ENCODE measurements around the gene ZNF488. TPM values are rescaled to one million over a fixed set of nuclear protein-coding genes. Genes with fewer than 3 reads are reported as not detected.

The ZNF488 gene
- total and polyA plus RNA-seq, 8 donors = 0.43 to 15.1 (median 0.62) TPM; not detected in 2

GRCh38 chr10:47318706-47319105, 65.4 kb downstream of the ZNF488 start:
- Histone ChIP-seq H3K27ac (no peak overlapping the region), H3K4me1 (no peaks in the 10 kb centered on the region), H3K9me3 (no peaks in the 10 kb centered on the region), H3K36me3 (no peaks in the 10 kb centered on the region), H3K4me3 (no peak overlapping the region), H3K27me3 (peaks cover 0 to 30% (median 11%) of the 10 kb centered on the region in 3 donors)
- TF ChIP-seq POLR2AphosphoS5 (IDR thresholded peaks at IDR 0.05) (no peak), EP300 (IDR thresholded peaks at IDR 0.05) (no peak), POLR2A (IDR thresholded peaks at IDR 0.05) (no peak)
- TF ChIP-seq, protein P1, sequence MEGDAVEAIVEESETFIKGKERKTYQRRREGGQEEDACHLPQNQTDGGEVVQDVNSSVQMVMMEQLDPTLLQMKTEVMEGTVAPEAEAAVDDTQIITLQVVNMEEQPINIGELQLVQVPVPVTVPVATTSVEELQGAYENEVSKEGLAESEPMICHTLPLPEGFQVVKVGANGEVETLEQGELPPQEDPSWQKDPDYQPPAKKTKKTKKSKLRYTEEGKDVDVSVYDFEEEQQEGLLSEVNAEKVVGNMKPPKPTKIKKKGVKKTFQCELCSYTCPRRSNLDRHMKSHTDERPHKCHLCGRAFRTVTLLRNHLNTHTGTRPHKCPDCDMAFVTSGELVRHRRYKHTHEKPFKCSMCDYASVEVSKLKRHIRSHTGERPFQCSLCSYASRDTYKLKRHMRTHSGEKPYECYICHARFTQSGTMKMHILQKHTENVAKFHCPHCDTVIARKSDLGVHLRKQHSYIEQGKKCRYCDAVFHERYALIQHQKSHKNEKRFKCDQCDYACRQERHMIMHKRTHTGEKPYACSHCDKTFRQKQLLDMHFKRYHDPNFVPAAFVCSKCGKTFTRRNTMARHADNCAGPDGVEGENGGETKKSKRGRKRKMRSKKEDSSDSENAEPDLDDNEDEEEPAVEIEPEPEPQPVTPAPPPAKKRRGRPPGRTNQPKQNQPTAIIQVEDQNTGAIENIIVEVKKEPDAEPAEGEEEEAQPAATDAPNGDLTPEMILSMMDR (IDR thresholded peaks at IDR 0.05) = no peak
- WGBS, 5 donors = 47 to 81% (median 80%) methylated on average over 9 of the region's 9 CpGs
- DNase-seq = no peak
- intact Hi-C loops (cut with DNase I; ENCODE audit: low total_unique reads) = loop anchor here (5.0 kb wide), 1 partner anchor 291 kb away; no protein-coding TSS in a partner anchor

GRCh38 chr10:47317251-47317650, 66.8 kb downstream of the ZNF488 start:
- Histone ChIP-seq H3K4me1 (no peaks in the 10 kb centered on the region), H3K4me3 (no peak overlapping the region), H3K27me3 (peaks cover 0 to 21% (median 7%) of the 10 kb centered on the region in 3 donors), H3K9me3 (no peaks in the 10 kb centered on the region), H3K27ac (no peak overlapping the region), H3K36me3 (no peaks in the 10 kb centered on the region)
- intact Hi-C loops (cut with DNase I; ENCODE audit: low total_unique reads) = loop anchor here (5.0 kb wide), 1 partner anchor 290 kb away; no protein-coding TSS in a partner anchor
- TF ChIP-seq EP300 (IDR thresholded peaks at IDR 0.05) (no peak), POLR2AphosphoS5 (IDR thresholded peaks at IDR 0.05) (no peak), POLR2A (IDR thresholded peaks at IDR 0.05) (no peak)
- TF ChIP-seq, protein P1 (IDR thresholded peaks at IDR 0.05) = no peak
- DNase-seq = no peak
- WGBS, 5 donors = 70 to 89% (median 79%) methylated on average over 4 of the region's 4 CpGs

GRCh38 chr10:47316131-47316530, 68.0 kb downstream of the ZNF488 start:
- peaks cover 0 to 16% (median 4%) of the 10 kb centered on the region in 3 donors for H3K27me3 ChIP-seq
- intact Hi-C loops (cut with DNase I; ENCODE audit: low total_unique reads) = loop anchor here (5.0 kb wide), 1 partner anchor 289 kb away; no protein-coding TSS in a partner anchor
- H3K27ac ChIP-seq = no peak overlapping the region
- DNase-seq = no peak
- no peaks in the 10 kb centered on the region for H3K36me3 ChIP-seq
- peaks cover 4 to 10% (median 10%) of the 10 kb centered on the region in 4 donors for H3K4me1 ChIP-seq
- TF ChIP-seq POLR2AphosphoS5 (IDR thresholded peaks at IDR 0.05) (no peak), EP300 (IDR thresholded peaks at IDR 0.05) (no peak), POLR2A (IDR thresholded peaks at IDR 0.05) (no peak)
- TF ChIP-seq, protein P1 (IDR thresholded peaks at IDR 0.05) = no peak
- H3K9me3 ChIP-seq = no peaks in the 10 kb centered on the region
- 75 to 90% (median 79%) methylated on average over 5 of the region's 5 CpGs for WGBS, 5 donors
- no peak overlapping the region for H3K4me3 ChIP-seq

Other genes starting within 250 kb of the ZNF488 start
- 1 to 10 TPM in 1 of 5 donors, not detected in 4; 2.6 TPM for gene GDF10, start 84.1 kb downstream of the ZNF488 start, total RNA-seq
- gene GDF10, start 84.1 kb downstream of the ZNF488 start, polyA plus RNA-seq = under 1 TPM in 2 of 3 donors, not detected in 1; 0.31 to 0.90 TPM
- gene GDF2, start 61.8 kb downstream of the ZNF488 start, total RNA-seq = not detected
- not detected for gene GDF2, start 61.8 kb downstream of the ZNF488 start, polyA plus RNA-seq
- gene RBP3, start 35.9 kb downstream of the ZNF488 start, total RNA-seq = not detected
- gene RBP3, start 35.9 kb downstream of the ZNF488 start, polyA plus RNA-seq = not detected
- gene ANXA8, start 99.8 kb upstream of the ZNF488 start, total RNA-seq = 1 to 10 TPM in 1 of 5 donors, not detected in 4; 4.8 TPM
- 10 to 100 TPM in 1 of 3 donors, under 1 TPM in 2; 0.37 to 77.4 (median 0.61) TPM for gene ANXA8, start 99.8 kb upstream of the ZNF488 start, polyA plus RNA-seq
- gene FAM25G, start 107.4 kb upstream of the ZNF488 start, total RNA-seq = not detected
- gene FAM25G, start 107.4 kb upstream of the ZNF488 start, polyA plus RNA-seq = not detected
- gene AGAP9, start 139.3 kb upstream of the ZNF488 start, total RNA-seq = 10 to 100 TPM in 4 of 5 donors, 1 to 10 TPM in 1; 1.4 to 40.3 (median 10.6) TPM
- 10 to 100 TPM in 1 of 3 donors, 1 to 10 TPM in 2; 3.1 to 10.8 (median 3.4) TPM for gene AGAP9, start 139.3 kb upstream of the ZNF488 start, polyA plus RNA-seq